DMS79 treated with DMSO at 0.1 percent for 48 hours (cell line): Measurements from ENCODE around the gene PTMS.

ENCODE experiments used
- DNase-seq: peaks from one replicate; lab custom pipeline; 2025; lab: John Stamatoyannopoulos, UW

PTMS gene

DNA sequence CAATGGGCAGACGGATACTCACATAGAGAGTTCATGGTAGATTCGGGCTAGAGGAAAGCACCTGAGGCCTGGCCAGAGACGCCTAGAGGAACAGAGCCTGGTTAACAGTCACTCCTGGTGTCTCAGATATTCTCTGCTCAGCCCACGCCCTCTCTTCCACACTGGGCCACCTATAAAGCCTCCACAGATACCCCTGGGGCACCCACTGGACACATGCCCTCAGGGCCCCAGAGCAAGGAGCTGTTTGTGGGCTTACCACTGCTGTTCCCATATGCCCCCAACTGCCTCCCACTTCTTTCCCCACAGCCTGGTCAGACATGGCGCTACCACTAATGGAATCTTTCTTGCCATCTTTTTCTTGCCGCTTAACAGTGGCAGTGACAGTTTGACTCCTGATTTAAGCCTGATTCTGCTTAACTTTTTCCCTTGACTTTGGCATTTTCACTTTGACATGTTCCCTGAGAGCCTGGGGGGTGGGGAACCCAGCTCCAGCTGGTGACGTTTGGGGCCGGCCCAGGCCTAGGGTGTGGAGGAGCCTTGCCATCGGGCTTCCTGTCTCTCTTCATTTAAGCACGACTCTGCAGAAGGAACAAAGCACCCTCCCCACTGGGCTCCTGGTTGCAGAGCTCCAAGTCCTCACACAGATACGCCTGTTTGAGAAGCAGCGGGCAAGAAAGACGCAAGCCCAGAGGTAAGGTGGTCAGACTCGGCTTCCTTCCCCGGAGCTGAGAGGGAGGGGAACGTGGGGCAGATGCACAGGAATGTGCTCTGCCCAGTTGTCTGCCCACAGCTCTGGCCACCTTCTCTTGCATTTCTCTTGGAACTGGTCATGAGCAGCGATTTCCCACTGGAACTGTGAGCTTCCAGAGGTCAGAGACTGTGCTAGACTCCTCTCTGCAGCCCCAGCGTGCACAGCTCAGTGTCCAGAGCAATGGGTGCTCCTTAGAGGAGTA lies 23.1 kb downstream of the PTMS start, which contains the start of gene CD4:
Gene CD4 (plus strand): TSS at position 557 of the 953 bp plus-strand sequence. CDS start 10,611 bp downstream, outside the sequence.
- no peak for DNase-seq

DNA sequence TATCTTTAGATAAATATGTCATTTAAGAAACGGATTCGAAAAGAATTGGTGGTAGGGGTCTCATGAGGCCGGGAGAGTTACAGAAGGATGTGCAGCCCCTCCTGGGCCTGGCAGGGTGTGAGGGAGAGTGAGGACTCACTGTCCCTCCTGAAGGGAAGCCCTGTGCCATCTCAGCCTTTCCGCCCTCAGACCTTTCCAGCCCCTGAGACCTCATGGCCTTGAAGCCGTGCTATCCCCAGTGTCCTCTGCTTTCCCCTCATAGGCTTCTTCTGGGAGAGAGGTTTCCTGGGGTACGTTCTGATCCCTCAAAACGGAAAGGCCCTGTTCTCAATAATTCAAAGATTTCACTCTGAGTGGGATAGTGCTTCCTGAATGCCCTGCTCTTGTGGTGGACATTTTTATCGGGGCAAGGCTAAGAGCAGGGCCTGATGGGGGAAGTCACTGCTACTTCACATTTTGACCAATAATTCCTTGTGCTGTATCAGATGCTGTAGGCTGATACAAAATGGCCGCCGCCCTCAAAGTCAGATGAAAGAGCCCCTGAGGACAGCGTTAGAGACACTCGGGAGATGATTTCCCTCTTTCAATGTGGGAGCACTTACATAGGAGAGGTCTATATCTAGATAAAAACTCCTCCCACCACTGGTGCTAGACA lies 24.5 kb downstream of the PTMS start:
- DNase-seq = no peak

DNA sequence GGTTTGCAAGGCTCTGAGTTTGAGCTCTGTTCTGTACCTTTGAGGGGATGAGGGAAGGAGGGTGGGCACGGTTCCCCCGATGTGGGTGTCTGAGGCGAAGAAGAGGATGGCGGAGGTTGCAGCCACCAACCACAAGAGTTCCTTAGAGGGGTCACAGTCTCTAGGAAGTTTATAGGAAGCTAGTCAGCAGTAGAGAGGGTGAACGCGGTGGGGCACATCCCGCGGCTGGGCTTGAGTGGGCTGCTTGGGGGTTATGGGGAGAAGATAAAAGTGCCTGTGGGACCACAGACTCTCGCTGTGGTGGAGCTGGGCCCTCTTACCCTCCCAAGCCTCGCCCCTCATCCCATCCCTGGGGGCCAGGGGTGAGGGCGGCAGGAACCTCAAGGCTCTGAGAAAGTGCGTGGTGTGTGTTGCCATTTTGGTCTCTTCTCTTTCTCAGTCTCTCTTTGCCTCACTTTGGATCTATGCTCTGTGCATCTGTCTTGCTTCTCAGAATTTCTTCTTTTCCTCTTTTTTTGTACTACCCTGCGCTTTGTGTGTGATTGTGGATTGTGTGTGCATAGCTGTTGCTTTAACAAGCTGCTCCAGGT lies 25.9 kb downstream of the PTMS start:
- DNase-seq = no peak

DNA sequence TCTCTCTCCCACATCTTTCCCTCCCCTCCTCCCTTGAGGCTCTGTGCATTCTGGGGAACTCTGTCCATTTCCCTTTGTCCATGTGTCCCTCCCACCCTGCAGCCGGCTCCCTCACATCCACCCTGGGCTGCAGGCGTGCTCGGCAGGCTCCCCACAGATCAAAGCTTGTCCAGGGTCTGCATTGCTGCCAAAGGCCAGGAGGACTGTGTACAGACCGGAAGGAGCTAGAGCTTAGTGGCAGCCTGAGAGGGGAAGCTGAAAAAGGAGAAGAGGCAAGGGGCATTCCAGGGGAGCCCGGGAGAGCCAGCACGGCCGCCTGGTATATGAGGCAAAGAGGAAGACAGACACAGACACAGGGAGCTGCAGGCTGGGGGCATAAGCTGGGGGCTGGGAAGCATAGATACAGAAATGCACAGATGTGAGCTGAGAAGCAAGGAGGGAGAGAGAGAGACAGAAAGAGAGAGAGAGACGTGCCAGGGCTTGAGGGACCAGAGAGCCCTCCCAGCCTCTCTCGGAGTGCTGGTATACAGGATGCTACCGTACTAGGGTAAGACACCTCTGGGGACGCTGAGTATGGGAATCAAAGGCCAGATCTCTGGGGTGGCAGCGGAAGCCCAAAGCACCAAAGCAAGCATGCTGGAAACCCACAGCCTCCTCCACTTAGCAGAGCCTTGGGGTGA lies 26.5 kb downstream of the PTMS start:
- no peak for DNase-seq

DNA sequence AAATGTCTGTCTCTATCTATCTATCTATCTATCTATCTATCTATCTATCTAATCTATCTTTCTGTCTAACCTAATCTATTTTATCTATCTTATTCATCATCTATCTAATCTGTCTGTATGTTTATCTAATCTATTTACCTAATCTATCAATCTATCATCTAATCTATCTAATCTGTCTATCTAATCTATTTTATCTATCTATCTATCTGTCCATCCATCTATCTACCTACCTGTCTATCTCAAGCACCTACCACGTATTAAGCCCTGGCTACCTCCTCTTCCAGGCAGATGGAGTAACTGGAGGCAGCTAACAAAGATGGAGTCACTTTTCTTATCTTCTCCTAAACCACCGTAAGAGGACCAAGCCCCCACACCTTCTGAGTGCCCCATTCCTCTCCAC lies 28.9 kb downstream of the PTMS start:
- DNase-seq = no peak

DNA sequence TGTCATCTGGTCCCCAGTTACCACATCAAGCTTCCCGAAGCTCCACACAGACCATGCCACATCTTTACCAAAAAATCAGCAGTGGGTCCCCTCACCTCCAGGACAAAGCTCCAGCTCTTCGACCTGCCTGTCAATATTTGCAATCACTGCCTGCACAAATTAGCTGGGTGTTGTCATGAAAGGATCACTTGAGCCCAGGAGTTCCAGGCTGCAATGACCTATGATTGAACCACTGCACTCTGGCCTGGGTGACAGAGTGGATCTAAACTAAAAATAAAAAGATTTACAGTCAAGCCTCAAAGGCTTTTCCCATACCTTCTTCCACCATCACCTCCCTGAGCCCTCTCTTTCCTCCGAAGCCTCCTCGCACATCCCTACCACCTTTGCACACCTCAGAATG lies 30.4 kb downstream of the PTMS start:
- DNase-seq = no peak

- no peak for DNase-seq
Measured at GRCh38 chr12:6799147-6799546, 33.0 kb downstream of the PTMS start.

- DNase-seq = no peak
Measured at GRCh38 chr12:6807170-6807569, 41.0 kb downstream of the PTMS start.

- DNase-seq = no peak
Measured at GRCh38 chr12:6809056-6809455, 42.9 kb downstream of the PTMS start.

- DNase-seq = no peak
Measured at GRCh38 chr12:6810758-6811157, 44.6 kb downstream of the PTMS start.

DNA sequence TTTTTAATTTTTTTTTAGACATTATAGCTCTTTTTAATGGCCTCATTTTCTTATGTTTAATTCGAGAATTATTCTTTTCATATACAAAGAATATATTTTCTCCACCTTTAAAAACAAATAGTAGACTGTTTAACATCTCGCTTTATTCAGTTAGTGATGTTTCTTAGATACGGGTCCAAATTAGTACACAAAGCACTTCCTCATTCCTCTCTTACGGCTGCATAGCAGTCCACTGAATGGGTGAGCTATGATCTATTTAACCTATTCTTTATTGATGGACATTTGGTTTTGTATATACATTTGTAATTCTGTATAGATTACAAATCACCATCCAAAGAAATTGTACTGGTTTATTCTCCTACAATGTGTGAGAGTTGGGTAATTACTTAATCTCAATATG lies 47.2 kb downstream of the PTMS start:
- DNase-seq = no peak

DNA sequence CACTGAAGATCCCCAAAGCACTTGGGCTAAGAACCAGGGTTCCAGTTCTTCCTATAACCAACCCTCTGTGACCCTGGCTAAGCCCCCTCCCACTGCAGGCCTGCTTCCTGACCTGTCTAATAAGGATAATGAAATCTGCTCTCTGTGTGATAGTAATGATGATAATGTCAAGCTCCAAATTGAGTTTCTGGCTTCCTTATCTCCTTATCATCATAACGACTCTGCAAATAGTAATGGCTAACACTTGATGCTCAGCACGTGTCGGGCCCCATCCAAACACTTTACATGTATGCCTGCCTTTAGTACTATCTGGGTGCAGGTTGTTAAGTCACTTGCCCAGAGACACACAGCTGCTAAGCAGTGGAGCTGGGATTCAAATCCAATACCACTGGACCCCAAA lies 50.4 kb downstream of the PTMS start:
- no peak for DNase-seq

DNA sequence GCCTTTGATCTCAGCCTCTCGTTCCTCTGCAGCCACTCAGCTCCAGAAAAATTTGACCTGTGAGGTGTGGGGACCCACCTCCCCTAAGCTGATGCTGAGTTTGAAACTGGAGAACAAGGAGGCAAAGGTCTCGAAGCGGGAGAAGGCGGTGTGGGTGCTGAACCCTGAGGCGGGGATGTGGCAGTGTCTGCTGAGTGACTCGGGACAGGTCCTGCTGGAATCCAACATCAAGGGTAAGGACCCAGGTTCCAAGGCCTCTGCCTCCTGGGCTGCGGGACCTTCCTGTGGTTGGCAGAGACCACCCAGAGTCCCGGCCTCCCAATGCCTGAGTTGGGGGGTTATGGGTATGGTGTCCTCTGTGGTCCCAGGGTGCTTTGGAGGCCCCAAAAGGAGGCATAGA lies 50.9 kb downstream of the PTMS start:
- no peak for DNase-seq

- no peak for DNase-seq
Measured at GRCh38 chr12:6817662-6818157, 51.5 kb downstream of the PTMS start.

GRCh38 chr12:6818222-6818621 lies 52.1 kb downstream of the PTMS start:
- no peak for DNase-seq

GRCh38 chr12:6818645-6819044 lies 52.5 kb downstream of the PTMS start:
- no peak for DNase-seq

DNA sequence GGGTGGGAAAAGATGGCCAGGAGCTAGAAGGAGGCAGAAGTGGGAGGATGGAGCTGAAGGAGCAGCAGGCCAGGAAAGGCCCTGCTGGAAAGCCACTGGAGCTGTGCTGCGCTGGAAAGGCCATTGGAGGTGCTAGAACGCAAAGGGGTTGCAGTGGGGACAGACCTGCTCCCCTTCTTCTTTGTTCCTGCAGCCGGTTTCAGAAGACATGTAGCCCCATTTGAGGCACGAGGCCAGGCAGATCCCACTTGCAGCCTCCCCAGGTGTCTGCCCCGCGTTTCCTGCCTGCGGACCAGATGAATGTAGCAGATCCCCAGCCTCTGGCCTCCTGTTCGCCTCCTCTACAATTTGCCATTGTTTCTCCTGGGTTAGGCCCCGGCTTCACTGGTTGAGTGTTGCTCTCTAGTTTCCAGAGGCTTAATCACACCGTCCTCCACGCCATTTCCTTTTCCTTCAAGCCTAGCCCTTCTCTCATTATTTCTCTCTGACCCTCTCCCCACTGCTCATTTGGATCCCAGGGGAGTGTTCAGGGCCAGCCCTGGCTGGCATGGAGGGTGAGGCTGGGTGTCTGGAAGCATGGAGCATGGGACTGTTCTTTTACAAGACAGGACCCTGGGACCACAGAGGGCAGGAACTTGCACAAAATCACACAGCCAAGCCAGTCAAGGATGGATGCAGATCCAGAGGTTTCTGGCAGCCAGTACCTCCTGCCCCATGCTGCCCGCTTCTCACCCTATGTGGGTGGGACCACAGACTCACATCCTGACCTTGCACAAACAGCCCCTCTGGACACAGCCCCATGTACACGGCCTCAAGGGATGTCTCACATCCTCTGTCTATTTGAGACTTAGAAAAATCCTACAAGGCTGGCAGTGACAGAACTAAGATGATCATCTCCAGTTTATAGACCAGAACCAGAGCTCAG lies 53.2 kb downstream of the PTMS start:
- DNase-seq = no peak

- DNase-seq = no peak
Measured at GRCh38 chr12:6820166-6820565, 54.0 kb downstream of the PTMS start.
